COLO829 (cell line): ENCODE results near the gene CACNA2D3.

ENCODE experiments used
- DNase-seq: peaks from one replicate; pipeline ENCODE4 v3.0.0; 2012; ENCODE audit warnings: low spot score

CACNA2D3 gene

GRCh38 chr3:54274607-54275006 is 152.3 kb downstream of the CACNA2D3 start:
- DNase-seq, result no peak

DNA sequence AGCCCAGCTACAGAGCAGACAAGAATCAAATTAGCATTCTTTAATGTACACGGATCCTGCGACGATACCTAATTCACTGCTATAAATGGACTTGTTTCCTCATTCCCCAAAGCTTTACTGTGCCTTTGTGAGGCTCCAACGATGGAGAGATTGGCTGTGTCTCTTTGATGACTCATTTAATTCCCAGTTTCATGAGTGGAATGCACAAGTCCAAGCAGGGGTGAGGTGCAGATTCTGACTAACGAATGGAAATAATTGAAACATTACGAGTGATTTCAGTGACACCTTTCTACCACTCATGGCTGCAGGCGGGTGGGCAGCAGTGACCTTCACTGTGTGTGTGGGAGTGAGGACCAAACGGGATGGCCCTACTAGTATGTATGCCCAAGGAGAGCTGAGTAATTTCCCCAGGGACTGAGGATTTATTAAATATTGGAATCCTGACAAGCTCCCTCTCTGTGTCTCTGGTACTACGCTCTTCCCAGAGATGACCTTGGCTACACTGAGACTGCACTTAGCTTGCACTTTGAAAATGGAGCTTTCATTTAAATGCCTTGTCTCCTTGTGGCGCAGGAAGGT is 156.7 kb downstream of the CACNA2D3 start:
- peak; percentile 42 for DNase-seq

- no peak for DNase-seq
Observed at GRCh38 chr3:54283470-54283869, 161.1 kb downstream of the CACNA2D3 start.

- no peak for DNase-seq
Observed at GRCh38 chr3:54294214-54294613, 171.9 kb downstream of the CACNA2D3 start.

- no peak for DNase-seq
Observed at GRCh38 chr3:54296531-54296930, 174.2 kb downstream of the CACNA2D3 start.

- DNase-seq, result no peak
Observed at GRCh38 chr3:54299169-54299935, 177.0 kb downstream of the CACNA2D3 start.

DNA sequence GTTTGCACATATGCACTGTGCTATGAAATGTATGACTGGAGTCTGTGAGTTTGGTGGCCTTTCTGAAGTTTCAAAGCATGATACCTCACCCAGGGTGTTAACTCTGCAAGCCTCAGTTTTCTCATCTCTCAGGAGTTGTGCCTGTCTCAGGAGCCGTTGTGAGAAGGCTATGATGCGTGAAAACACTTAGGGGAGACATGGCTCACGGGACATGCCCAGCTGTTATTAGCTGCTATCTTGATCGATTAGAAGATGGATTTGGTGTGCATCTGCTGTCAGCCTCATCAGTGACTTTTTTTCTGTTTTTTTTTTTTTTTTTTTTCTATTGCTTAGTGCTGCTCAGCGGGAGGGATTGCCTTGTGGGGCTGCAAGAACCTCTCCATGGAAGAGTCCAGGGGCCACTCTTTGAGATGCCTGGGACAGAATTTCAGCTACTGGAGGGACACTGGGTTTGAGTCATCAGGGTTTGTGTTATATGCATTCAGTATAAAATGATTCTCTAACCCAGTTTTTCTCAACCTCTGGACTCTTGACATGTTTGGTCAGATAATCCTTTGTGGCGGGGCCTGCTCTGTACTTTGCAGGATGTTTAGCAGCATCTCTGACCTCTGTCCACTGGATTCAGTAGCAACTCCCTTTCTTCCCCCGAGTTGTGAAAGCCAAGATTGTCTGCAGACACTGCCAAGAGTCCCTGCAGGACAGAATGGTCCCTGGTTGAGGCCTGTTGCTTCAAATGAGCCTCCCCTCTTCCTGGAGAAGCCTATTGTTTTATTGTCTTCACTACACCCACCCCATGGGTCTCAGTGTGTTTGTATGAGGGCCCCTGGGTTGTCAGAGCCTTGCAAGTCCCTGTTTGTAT is 181.4 kb downstream of the CACNA2D3 start:
- DNase-seq, result no peak

DNA sequence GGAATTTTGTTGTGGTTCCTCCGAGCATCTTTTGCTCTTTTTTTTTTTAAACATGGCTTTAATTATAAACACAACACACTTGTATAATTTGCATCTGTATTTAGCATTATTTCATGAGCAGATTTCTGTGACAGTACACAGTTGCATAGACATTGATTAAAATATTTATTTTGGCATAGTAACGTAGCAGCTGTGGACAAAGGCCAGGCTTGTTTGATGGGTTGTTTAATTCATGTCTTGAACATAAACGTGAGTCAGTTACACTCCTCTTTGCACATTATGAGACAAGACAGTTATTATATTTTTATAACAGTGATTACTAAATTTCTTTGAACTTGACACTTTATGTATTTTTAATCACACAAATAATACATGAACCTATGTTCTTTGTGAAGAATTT is 182.5 kb downstream of the CACNA2D3 start:
- no peak for DNase-seq

DNA sequence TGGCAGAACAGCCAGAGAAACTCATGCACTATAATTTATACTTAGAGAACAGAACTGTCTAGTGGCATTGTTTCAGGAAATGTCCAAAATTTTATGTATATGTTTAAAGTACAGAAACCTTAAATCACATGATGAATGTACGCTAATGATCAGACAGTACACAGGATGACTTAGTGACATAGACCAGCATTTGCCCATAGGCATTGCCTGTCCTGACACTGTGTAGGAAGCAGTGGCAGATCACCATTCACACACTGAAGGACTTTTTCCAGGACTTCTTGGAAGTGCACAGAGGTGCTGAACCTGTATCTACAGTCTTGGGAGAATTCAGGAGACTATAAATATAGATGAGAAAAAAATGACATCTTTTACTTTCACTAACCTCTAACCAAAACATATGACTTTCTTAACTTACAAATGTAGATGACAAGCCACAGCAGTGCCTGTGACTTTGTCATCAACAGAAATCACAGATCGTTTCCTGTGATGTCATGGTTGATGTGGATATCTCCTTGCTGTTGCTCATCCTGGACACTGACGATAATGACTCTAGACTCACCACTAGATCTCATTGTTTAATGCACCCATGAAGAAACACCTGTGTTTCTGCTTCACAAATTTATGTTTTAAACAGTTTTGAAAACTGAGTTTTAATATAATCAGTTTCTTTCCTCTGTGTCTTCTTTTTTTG is 183.2 kb downstream of the CACNA2D3 start:
- no peak for DNase-seq

DNA sequence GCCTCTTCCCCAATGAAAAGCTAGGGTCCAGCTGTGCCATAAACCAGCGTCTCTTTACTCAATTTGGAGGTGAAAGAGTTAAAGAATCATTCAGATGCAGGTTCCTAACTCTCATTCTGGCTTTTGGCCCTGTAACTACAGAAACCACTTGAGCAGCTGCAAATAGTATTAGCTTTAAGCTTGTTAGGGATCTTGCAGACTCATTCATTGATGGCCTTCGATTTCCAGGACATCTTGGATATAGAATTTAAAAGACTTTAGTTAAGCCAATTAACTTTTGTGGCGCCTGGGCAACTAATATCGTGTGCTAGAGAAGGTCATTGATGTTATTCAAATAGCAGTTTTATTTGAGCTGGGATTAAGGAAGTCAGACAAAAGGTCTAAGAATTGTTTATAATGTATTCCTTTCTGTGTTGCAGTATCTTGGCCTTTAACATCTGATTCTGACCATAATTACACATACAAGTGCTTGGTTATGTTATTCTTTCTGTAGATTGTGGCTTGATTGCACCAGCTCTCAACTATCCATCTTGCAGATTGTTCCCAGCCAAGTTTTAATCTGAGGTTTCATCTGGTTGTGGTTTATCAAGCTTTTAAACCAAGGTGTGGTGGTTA is 185.3 kb downstream of the CACNA2D3 start:
- DNase-seq, result no peak

DNA sequence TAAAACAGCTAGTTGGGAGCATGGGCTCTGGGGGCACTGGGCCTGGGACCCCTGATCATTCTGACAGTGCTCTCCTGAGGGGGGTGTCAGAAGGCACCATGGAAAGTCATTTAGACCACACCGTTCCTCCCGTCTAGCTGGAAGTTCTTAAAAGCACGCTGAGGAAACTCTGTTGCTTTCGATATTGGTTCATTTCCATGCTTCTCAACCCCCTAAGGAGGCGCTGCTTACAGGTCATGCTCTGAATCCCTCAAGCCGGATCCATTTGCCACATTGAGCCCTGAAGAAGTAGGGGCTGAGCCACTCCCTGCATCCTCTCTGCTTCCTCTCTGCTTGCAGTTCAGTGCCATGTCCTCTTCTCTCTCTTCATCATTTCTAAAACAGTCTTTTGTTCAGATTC is 187.2 kb downstream of the CACNA2D3 start:
- no peak for DNase-seq

GRCh38 chr3:54311211-54311747 is 188.9 kb downstream of the CACNA2D3 start:
- DNase-seq, result no peak

DNA sequence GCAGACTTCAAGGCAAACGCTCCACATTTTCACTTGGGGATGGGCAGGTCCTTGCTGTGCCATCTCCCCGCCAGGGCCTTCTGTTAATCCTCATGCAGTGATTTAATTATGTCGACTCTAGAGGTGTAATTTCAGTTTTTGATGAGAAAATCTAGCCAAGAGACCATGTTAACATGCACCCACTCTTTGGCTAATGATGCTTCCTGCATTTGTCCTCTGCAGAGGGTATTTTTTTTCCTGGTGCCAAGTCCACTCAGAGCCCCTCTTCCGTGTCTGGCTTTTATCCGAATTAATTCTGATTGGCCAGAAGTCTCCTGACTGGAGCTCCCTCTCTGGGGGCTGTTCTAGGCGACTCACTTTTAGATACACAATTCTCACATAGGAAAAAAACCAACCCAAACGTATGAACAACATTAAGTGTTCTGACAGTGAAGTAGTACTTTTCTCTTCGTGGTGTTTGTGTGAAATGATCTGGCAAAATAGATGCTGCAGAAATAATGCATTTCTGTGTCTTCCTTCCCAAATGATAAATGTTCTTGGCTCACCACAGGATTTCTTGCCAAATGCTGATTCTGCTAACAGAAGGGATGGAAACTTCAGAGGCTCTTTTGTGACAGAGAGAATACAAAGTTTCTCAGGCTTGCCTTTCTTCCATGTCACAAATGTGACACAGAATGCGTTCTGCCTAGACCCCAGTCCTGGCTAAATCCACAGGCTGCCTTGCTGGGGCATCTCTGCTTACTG is 190.0 kb downstream of the CACNA2D3 start:
- DNase-seq, result no peak

DNA sequence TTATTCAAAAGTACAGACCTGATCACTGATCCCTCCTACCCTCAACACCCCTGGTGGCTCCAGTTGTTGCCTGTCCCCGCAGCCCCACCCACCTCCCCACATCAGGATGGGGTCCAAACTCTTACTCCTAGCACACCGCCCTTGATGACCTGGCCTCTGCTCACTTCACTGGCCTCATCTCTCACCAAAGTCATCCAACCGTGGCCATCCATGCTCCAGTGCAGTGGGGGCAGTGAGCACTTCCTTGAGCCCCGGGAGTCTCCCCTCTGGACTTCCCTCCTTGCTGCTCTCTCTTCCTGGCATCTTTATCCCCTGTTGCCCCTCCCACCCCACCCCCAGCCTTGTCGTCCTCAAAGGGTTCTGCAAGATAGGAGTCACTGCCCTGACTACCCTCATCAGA is 191.1 kb downstream of the CACNA2D3 start:
- DNase-seq, result no peak

DNA sequence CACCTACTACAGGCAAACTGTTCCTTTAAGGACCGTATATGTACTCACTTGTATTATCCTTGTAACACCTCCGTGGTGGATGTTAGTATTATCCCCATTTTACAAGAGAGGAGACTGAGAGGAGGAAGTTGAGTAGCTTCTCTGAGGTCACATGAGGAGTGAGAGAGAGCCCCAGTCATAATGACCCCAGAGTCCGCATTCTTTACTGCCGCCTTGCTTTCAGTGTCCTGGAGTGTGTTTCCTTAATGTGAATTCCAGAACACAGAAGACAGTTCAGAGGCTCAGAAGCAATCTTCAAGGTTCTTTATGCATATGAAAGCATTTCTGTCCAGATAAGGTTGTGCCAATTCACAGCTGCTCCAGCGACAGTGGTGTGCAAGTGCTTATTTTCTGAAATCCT is 199.2 kb downstream of the CACNA2D3 start:
- no peak for DNase-seq

DNA sequence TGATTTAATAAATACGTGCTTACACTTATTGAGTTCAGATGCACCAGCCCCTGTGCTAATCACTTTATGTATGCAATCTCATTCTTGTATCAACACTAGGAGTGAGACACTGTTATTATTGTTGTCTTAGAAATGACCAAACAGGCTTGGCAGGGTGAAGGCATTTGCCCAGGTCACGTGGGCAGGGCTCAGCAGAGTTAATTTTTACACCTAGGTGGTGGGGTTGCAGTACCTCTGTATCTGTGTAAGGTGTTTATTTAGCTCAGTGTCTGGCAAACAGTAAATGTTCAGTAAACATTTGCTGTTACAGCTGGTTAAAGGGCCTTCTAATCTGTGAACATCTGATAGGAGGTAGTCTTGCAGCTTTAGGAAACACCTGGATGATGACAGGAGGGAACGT is 200.0 kb downstream of the CACNA2D3 start:
- no peak for DNase-seq

DNA sequence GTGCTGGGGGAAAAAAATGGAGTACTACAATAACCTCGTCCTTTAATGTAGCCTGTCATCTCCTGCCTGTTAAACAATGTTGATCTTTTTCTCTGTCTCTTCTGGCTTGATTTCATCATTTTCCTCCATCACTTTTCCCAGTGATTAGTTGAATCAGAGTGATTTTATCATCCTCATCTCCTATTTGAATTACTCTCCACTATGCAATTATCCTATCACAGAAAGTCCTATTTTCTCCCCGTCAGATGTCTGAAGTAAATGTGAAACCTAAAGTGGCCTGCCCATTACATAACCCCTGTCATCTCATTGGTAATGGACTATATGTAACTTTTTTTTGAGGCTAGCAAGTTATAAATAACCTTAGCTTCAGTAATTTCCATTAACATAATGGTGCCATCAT is 201.8 kb downstream of the CACNA2D3 start:
- no peak for DNase-seq

DNA sequence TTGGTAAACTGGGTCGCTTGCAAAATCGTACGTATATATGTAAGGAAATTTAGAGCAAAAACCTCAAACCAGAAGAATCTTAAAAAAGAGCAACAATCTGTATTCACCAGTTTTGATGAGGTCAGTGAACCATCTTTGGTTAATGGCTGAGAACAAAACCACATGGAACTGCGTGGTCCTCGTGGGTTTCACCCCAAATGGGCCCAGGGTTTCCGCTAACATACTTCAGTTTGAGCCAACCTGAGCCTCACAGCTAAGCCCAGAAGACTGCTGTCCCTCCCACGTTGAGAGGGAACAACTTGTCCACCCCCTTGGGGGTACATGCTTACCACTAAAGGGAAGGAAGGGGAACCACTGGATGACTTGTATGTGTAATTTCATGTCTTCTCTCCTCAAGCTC is 204.6 kb downstream of the CACNA2D3 start:
- no peak for DNase-seq

GRCh38 chr3:54331341-54331740 is 209.0 kb downstream of the CACNA2D3 start:
- no peak for DNase-seq

DNA sequence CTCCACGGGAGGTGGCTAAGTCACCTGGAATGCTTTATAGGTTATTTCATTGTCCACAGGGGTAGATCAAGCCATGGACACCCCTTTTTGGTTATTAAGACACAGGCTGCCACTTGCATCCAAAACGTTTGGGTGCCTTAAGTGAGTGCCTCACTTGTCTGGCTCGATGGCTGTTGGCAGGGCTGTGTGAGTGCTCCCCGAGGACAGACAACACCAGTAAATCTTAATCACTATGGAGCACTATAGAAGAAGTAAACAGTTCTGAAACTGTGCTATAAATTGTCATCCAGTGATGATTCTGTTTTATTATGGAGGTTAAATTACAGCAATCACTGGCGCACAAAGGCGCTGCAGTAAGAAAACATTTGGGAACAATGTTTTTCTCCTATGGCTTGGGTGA is 215.5 kb downstream of the CACNA2D3 start:
- no peak for DNase-seq

DNA sequence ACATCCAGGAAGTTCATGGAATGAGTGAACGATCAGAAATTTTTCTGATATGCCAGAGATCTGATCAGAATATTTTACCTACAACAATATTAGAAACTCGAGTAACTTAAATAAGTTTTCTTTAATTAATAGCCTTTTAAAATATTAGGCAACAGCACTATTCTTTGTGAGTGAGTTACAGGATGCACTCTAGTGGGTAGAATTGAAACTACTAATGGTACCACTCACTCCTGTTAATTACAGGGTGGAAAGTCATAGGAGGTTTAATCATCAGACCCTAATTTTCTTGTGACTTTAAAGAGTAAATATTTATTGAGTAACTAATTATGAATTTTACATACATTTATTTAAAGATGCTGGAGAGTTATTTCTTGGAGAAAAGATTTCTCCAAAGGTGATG is 217.3 kb downstream of the CACNA2D3 start:
- no peak for DNase-seq
